H1 (cell line): ENCODE data around the gene RNF130. TPM values are rescaled to one million over a fixed set of nuclear protein-coding genes. Genes with fewer than 3 reads are reported as not detected.

ENCODE experiments used
- E2F6 ChIP-seq: IDR thresholded peaks from 2 replicates; pipeline ENCODE4 v1.6.1; 2012; ENCODE audit warnings: inconsistent platforms
- TAF1 ChIP-seq: IDR thresholded peaks from 2 replicates; pipeline ENCODE4 v1.6.1; 2011; ENCODE audit warnings: mild to moderate bottlenecking, low read depth, low read length
- polyA plus RNA-seq, 7 experiments: library from polyadenylated mRNA; depleted of rRNA in 3 of 7; stranded (reverse) in 5 of 7; unstranded in 2 of 7; fragments of >200 nt in 5 of 7; fragments of 200-250 nt in 2 of 7; gene quantifications; 1 replicate in 5 of 7; 2 replicates in 1 of 7; 4 replicates in 1 of 7; pipeline versions ENCODE4 v1.2.1 to v1.2.3, GENCODE V29; 2011 to 2013; ENCODE audit warnings: missing spikeins in 2 of 7, mixed read lengths in 2 of 7
- total RNA-seq: library from RNA; stranded (reverse); fragmentation: NEBNext Ultra II Directional; extraction: Animal tissue kit (Norgen Biotek cat#: 25700); gene quantifications from 2 replicates; pipeline ENCODE4 v1.2.1, GENCODE V29; 2021

RNF130 gene
- total and polyA plus RNA-seq, 2 of the 8 experiments (the other 6 are each of a cell fraction or from before 2014, with no cell fraction given) = 65.1 to 70.0 TPM

- no peak for TF ChIP-seq E2F6
- TF ChIP-seq TAF1 = no peak
Observed at GRCh38 chr5:180007582-180007981, 64.0 kb downstream of the RNF130 start (continued).
